COLO829 (cell line): ENCODE measurements around the gene IL17F.
A peak's percentile ranks its signal among the peaks of the same experiment; 100 is the strongest.
"Not testable (repeated sequence)": the region's sequence is repeated elsewhere in the genome, so short reads cannot be mapped to it uniquely, and the experiment has no call there.

Experiments used
- DNase-seq: peaks from one replicate; pipeline ENCODE4 v3.0.0; 2012; ENCODE audit warnings: low spot score

The IL17F gene

GRCh38 chr6:52245425-52245824 is 1.1 kb upstream of the IL17F start:
- no peak for DNase-seq

GRCh38 chr6:52243282-52243893 is 912 bp downstream of the IL17F start:
- no peak for DNase-seq

- DNase-seq = no peak
These were observed 2.5 kb downstream of the IL17F start for GRCh38 chr6:52241819-52242218.

- DNase-seq = peak; percentile 94
These were observed 10.1 kb downstream of the IL17F start for GRCh38 chr6:52233975-52234823.

- no peak for DNase-seq
These were observed 11.3 kb downstream of the IL17F start for GRCh38 chr6:52233005-52233404.

- DNase-seq = no peak
These were observed 12.7 kb downstream of the IL17F start for GRCh38 chr6:52231406-52232127.

GRCh38 chr6:52230685-52231084 is 13.6 kb downstream of the IL17F start:
- no peak for DNase-seq

- no peak for DNase-seq
These were observed 16.8 kb downstream of the IL17F start for GRCh38 chr6:52227495-52227894.

GRCh38 chr6:52221302-52221701 is 23.0 kb downstream of the IL17F start:
- DNase-seq = no peak

- DNase-seq = no peak
These were observed 26.5 kb downstream of the IL17F start for GRCh38 chr6:52217761-52218160.

- DNase-seq = no peak
These were observed 27.2 kb downstream of the IL17F start for GRCh38 chr6:52216932-52217575.

GRCh38 chr6:52215787-52216186 is 28.5 kb downstream of the IL17F start:
- no peak for DNase-seq

GRCh38 chr6:52213127-52213526 is 31.2 kb downstream of the IL17F start:
- DNase-seq = no peak

- DNase-seq = no peak
These were observed 34.1 kb downstream of the IL17F start for GRCh38 chr6:52210227-52210626.

- no peak for DNase-seq
These were observed 34.5 kb downstream of the IL17F start for GRCh38 chr6:52209770-52210169.

GRCh38 chr6:52208612-52209011 is 35.7 kb downstream of the IL17F start:
- no peak for DNase-seq

GRCh38 chr6:52207066-52207465 is 37.2 kb downstream of the IL17F start:
- DNase-seq = no peak

GRCh38 chr6:52201493-52201892 is 42.8 kb downstream of the IL17F start:
- no peak for DNase-seq

- DNase-seq = no peak
These were observed 43.3 kb downstream of the IL17F start for GRCh38 chr6:52201046-52201445.

- DNase-seq = not testable (repeated sequence)
These were observed 44.2 kb downstream of the IL17F start for GRCh38 chr6:52200088-52200487.

GRCh38 chr6:52195886-52196285 is 48.4 kb downstream of the IL17F start:
- DNase-seq = no peak

- DNase-seq = no peak
These were observed 52.5 kb downstream of the IL17F start for GRCh38 chr6:52191824-52192223.
